GM21723 (cell line): ENCODE measurements around the gene PARVG.

ENCODE experiments used
- ATAC-seq: cut with Tn5 transposase; IDR thresholded peaks from one replicate; pipeline ENCODE4 v1.9.1; 2021; ENCODE audit warnings: mild to moderate bottlenecking, moderate library complexity; ENCODE audit not compliant: unreplicated experiment

PARVG gene

GRCh38 chr22:44193535-44193891, 12.8 kb downstream of the PARVG start:
- no peak for ATAC-seq

DNA sequence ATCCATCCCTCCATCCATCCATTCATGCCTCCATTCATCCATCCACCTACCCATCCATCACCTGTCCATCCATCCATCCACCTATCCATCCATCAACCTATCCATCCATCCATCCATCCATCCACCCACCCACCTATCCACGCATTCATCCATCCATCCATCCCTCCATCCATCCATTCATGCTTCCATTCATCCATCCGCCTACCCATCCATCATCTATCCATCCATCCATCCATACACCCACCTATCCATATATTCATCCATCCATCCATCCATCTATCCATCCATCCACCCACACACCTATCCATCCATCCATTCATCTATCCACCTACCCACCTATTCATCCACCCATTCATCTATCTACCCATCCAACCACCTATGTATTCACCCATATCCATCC, 13.8 kb downstream of the PARVG start:
- no peak for ATAC-seq

GRCh38 chr22:44195189-44195871, 14.6 kb downstream of the PARVG start:
- ATAC-seq = no peak

DNA sequence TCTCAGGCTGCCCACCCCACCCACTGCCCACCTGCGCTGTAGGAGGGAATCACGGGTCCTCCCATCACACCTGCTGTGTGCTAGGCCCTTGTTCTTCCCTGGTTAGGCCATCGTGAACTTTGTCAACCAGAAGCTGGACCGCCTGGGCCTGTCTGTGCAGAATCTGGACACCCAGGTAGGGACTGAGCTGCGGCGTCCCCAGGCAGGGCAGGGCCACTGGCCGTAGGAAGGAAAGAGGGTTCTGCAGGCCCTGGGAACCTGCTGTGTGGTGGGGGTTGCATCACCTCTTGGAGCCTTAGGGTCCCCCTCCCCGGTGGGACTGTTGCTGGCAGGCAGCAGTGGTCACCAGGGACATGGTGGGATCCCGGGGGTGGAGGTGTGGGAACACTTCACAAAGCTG, 15.5 kb downstream of the PARVG start:
- no peak for ATAC-seq

DNA sequence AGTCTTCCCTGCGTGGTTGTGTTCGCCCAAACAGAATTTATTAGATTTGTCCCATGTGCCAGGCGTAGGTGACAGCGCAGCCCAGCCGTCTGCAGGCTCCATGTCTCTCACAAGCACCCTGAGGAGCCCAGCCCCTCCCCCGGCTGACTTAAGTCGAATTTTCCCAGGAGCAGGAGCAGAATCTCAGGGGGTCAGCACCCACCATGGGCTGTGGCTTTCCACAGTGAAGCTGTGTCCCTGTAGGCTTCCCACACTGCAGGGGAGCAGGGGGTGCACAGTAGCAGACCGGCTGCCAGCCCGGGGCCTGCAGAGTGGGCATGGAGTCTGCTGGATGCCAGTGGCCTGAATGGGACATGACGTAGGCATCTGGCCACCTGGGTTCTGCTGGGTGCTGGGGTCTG, 16.0 kb downstream of the PARVG start:
- ATAC-seq = no peak

GRCh38 chr22:44197271-44197670, 16.5 kb downstream of the PARVG start:
- no peak for ATAC-seq

GRCh38 chr22:44199164-44199563, 18.4 kb downstream of the PARVG start:
- ATAC-seq = no peak

- ATAC-seq = no peak
Measured at GRCh38 chr22:44199866-44200265, 19.1 kb downstream of the PARVG start.

DNA sequence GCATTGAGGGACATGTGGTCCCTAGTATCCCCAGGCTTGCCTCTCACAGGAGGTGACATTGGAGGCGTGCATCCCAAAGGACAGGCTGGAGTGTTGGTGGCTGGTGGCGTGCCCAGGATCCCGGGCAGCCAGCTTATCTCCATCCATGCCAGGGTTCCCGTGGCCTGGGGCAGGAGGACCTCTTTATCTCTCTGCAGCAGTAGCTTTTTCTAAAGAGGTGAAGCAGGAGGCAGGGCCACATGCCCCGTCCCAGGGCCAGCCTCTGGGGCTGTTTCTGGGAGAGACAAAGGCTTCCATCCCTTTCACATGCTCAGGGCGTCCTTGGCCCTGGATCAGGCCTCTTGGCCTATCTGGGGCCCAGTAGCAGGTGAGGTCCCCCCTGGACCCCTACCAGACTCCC, 19.7 kb downstream of the PARVG start:
- no peak for ATAC-seq

- ATAC-seq = no peak
Measured at GRCh38 chr22:44200855-44201550, 20.3 kb downstream of the PARVG start.

DNA sequence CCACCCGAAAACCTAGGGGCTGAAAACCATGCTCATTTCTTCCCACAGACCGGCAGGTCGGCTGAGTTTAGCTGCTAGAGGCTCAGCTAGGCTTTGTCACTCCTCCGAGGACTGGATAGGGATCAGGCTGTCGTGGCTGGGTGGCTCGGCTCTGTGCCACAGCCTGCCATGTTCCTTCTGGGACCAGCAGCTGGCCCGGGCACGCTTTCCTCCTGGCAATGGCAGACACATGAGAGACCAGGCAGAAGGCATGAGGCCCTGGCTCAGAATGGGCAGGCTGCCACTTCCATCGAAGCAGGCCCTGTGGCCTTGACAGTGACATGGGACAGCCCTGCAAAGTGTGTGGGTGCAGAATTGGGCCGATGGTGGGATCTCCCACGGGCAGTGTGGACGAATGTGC, 20.9 kb downstream of the PARVG start:
- no peak for ATAC-seq

GRCh38 chr22:44202261-44202789, 21.6 kb downstream of the PARVG start:
- no peak for ATAC-seq

DNA sequence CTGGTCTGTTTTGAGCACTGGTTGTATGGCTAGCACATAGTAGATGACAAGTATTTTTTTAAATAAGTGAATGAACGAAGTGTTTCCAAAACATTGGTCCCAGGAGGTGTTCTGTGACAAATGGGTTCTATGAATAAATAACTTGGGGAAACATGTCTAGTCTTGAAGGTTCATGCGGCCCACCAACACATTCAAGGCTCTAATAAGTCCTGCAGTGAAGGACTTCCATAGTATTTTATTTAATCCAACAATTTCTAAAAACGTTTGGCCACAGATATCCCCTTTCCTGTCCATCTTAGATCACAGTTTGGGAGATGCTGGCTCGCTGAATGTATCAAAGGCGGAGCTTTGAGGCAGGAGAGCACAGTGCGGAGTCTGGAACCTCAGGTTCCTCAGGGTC, 22.5 kb downstream of the PARVG start:
- no peak for ATAC-seq

GRCh38 chr22:44204739-44205515, 24.2 kb downstream of the PARVG start:
- ATAC-seq = no peak

GRCh38 chr22:44205516-44206329, 25.0 kb downstream of the PARVG start:
- ATAC-seq = no peak

DNA sequence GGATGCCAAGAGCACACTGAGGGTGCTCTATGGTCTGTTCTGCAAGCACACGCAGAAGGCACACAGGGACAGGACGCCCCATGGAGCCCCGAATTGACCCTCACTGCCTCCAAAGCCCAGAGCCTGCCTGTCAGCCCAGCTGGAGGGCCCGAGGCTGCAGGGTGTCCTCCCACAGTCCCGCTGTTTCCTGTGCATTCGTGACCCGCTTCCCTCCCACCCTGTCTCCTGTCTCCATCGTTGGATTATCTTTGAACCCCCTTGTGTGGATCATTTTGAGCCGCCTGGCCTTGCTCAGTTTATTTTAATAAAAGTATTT, 25.6 kb downstream of the PARVG start:
- ATAC-seq = no peak

- no peak for ATAC-seq
Measured at GRCh38 chr22:44206696-44207095, 26.0 kb downstream of the PARVG start.

DNA sequence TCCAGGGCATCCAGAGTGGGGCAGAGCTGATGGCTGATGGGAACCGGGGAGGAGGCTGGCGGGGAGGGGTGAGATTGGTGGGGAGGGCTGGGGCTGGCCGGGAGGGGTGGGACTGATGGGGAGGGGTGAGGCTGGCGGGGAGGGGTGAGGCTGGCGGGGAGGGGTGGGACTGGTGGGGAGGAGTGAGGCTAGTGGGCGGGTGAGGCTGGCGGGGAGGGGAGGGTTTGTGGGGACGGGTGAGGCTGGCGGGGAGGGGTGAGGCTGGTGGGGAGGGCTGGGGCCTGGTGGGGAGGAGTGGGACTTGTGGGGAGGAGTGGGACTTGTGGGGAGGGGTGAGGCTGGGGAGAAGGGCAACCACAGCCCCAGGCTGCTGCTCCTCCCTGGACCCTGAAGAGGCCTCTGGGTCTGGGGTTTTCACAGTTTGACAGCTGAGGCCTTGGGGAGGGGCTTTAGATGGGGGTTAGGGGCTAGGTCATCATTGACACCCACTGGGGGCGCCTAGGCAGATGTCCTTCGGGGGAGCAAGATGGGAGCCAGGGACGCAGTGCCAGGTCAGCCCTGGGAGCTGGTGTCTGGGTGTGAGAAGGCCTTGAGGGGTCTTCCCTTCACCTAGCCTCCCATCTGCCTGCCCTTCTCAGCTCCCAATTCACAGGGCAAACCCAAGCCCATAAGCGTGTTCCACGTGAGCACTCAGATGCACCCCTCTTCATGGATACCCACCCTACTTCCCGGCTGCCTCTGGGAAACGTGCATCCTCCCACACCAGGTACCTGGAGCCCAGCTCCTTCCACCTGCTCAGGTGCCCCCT, 26.7 kb downstream of the PARVG start:
- ATAC-seq = no peak

- no peak for ATAC-seq
Measured at GRCh38 chr22:44207981-44208317, 27.2 kb downstream of the PARVG start.

DNA sequence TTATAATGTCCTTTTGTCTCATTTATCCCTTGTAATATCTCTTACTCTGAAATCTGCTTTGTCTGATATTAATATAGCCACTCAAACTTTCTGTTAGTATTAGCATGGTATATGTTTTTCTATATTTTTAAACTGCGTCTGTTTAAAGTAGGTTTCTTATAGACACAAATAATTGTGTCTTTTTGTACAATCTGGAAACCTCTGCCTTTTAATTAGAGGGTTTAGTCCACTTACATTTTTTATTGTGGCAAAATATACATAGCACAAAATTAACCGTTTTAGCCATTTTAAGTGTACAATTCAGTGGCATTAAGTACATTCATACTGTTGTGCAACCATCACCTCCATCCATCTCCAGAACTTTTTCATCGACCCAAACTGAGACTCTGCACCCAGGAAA, 28.6 kb downstream of the PARVG start:
- ATAC-seq = no peak
